Measurements from ENCODE around the gene CSAG1.
"Not testable (repeated sequence)": the region's sequence is repeated elsewhere in the genome, so short reads cannot be mapped to it uniquely, and the experiment has no call there.

CSAG1 gene, protein sequence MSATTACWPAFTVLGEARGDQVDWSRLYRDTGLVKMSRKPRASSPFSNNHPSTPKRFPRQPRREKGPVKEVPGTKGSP

DNA sequence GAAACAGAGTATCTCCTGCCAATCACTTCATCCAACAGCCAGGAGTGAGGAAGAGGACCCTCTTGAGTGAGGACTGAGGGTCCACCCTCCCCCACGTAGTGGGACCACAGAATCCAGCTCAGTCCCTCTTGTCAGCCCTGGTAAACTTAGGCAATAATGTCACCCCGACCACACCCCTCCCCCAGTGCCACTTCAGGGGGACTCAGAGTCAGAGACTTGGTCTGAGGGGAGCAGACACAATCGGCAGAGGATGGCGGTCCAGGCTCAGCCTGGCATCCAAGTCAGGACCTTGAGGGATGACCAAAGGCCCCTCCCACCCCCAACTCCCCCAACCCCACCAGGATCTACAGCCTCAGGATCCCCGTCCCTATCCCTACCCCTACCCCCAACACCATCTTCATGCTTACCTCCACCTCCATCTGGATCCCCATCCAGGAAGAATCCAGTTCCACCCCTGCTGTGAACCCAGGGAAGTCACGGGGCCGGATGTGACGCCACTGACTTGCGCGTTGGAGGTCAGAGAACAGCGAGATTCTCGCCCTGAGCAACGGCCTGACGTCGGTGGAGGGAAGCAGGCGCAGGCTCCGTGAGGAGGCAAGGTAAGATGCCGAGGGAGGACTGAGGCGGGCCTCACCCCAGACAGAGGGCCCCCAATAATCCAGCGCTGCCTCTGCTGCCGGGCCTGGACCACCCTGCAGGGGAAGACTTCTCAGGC is at the start of gene CSAG1, which contains the start of gene MAGEA12:
Gene CSAG1 (minus strand): TSS at position 461 of the 715 bp plus-strand sequence. CDS start 1,261 bp downstream, outside the sequence.
Gene MAGEA12 (plus strand): TSS at position 497 of the 715 bp plus-strand sequence. CDS start 2,405 bp downstream, outside the sequence.
- no peak for DNase-seq (ENCODE audit: low read depth)

DNA sequence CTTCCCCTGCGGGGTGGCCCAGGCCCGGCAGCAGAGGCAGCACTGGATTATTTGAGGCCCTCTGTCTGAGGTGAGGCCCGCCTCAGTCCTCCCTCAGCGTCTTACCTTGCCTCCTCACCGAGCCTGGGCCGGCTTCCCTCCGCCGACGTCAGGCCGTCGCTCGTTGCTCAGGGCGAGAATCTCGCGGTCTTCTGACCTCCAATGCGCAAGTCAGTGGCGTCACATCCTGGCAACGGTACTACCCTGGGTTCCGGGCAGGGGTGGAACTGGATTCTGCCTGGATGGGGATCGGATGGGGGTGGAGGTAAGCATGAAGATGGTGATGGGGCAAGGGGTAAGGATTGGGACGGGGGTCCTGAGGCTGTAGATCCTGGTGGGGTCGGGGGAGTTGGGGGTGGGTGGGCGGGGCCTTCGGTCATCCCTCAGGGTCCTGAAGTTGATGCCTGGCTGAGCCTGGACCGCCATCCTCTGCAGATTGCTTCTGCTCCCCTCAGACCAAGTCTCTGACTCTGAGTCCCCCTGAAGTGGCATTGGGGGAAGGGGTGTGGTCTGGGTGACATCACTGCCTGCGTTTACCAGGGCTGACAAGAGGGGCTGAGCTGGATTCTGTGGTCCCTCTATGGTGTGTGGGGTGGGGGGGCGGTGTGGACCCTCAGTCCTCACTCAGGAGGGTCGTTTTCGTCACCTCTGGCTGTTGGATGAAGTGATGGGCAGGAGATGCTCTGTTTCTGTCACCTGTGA is 36.2 kb upstream of the CSAG1 start, which contains the start of gene MAGEA6:
Gene MAGEA6 (minus strand): TSS at position 141 of the 741 bp plus-strand sequence. CDS start 2,039 bp downstream, outside the sequence.
- DNase-seq (ENCODE audit: low read depth): not testable (repeated sequence)

GRCh38 chrX:152766562-152766961 is 33.0 kb upstream of the CSAG1 start:
- DNase-seq (ENCODE audit: low read depth): not testable (repeated sequence)

DNA sequence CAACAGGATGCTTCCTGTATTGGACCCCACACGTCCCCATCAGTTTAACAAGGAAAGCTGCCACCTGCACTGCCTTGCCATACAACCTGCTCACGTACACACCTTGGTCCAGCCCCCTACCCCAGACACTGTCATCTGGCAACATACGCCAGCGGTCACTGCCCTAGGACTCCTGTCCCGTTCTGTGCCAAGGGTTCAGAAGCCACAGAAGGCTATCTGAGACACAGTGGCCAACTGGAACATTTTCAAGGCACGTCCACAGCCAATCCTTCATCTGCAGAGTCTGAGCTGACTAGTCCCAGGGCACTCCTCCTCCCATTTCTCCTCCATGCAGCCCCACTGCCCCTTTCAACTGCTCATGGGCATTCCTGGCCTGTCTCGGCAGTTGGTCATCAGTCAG is 28.1 kb upstream of the CSAG1 start:
- not testable (repeated sequence) for DNase-seq (ENCODE audit: low read depth)

- not testable (repeated sequence) for DNase-seq (ENCODE audit: low read depth)
Measured at GRCh38 chrX:152759544-152759943, 26.0 kb upstream of the CSAG1 start.

GRCh38 chrX:152758918-152759317 is 25.4 kb upstream of the CSAG1 start, which contains the start of gene CSAG3:
TSS of gene CSAG3 (plus strand) at chrX:152759218.
- not testable (repeated sequence) for DNase-seq (ENCODE audit: low read depth)

- DNase-seq (ENCODE audit: low read depth): not testable (repeated sequence)
Measured at GRCh38 chrX:152754871-152755270, 21.4 kb upstream of the CSAG1 start.

GRCh38 chrX:152753686-152754650 is 20.4 kb upstream of the CSAG1 start, which contains the start of gene MAGEA2:
TSS of gene MAGEA2 (minus strand) at chrX:152753842. CDS start at chrX:152751363, 2,479 bp downstream.
- not testable (repeated sequence) for DNase-seq (ENCODE audit: low read depth)

GRCh38 chrX:152738560-152738959 is 5.0 kb upstream of the CSAG1 start:
- no peak for DNase-seq (ENCODE audit: low read depth)

- not testable (repeated sequence) for DNase-seq (ENCODE audit: low read depth)
Measured at GRCh38 chrX:152736528-152736927, 3.0 kb upstream of the CSAG1 start.

DNA sequence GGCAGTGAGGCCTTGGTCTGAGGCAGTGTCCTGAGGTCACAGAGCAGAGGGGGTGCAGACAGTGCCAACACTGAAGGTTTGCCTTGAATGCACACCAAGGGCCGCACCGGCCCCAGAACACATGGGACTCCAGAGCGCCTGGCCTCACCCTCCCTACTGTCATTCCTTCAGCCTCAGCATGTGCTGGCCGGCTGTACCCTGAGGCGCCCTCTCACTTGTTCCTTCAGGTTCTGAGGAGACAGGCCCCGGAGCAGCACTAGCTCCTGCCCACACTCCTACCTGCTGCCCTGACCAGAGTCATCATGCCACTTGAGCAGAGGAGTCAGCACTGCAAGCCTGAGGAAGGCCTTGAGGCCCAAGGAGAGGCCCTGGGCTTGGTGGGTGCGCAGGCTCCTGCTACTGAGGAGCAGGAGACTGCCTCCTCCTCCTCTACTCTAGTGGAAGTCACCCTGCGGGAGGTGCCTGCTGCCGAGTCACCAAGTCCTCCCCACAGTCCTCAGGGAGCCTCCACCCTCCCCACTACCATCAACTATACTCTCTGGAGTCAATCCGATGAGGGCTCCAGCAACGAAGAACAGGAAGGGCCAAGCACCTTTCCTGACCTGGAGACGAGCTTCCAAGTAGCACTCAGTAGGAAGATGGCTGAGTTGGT is 2.5 kb upstream of the CSAG1 start:
- DNase-seq (ENCODE audit: low read depth): no peak

DNA sequence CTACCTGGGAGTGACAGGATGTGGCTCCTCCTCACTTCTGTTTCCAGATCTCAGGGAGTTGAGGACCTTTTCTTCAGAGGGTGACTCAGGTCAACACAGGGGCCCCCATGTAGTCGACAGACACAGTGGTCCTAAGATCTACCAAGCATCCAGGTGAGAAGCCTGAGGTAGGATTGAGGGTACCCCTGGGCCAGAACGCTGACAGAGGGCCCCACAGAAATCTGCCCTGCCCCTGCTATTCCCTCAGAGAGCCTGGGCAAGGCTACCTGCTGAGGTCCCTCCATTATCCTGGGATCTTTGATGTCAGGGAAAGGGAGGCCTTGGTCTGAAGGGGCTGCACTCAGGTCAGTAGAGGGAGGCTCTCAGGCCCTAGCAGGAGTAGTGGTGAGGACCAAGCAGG is 1.6 kb upstream of the CSAG1 start:
- DNase-seq (ENCODE audit: low read depth): no peak

- DNase-seq (ENCODE audit: low read depth): not testable (repeated sequence)
Measured at GRCh38 chrX:152734143-152734858, 780 bp upstream of the CSAG1 start.

DNA sequence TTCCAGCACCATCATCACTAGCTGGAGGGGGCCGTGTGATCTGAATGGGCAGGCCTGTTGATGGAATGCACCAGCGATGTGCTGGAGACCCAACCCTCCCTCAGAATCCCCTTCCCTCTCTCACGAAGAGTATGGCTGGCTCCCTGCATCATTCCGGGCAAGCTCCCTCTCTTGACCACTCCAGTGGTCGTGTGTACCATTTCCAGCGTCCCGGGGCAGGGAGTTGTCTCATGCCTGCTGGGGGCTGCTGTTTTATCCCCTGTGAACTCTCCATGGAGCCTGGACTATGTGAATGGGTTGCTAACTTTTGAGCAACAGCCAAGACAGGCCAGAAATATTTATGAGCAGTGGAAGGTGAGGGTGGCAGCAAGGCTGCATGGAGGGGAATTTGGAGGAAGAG is 8.1 kb downstream of the CSAG1 start:
- no peak for DNase-seq (ENCODE audit: low read depth)

GRCh38 chrX:152713815-152714787 is 19.4 kb downstream of the CSAG1 start, which contains the start of gene MAGEA2B:
TSS of gene MAGEA2B (plus strand) at chrX:152714628. CDS start at chrX:152717107, 2,479 bp downstream.
- not testable (repeated sequence) for DNase-seq (ENCODE audit: low read depth)

DNA sequence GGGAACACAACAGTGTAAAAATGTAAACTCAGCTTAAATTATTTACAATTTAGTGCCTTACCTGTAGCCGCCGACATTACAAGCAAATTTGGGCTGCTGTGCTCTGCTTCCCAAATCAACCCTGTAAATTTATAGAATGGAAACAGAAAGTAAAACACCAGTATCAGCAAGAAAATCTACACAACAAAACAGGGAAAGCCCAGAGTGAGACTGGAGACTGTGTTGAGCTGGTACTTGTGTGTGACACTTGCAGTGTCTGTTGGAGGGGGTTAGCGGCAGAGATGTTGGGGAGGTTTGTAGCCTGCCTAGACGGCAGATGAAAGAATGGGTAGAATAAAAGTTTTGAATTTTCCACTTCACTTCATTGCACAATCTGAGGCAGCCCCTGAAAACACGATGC is 20.3 kb downstream of the CSAG1 start:
- not testable (repeated sequence) for DNase-seq (ENCODE audit: low read depth)

GRCh38 chrX:152709173-152709572 is 24.3 kb downstream of the CSAG1 start, which contains the start of gene CSAG2:
TSS of gene CSAG2 (minus strand) at chrX:152709273. CDS start at chrX:152709112, 161 bp downstream.
- not testable (repeated sequence) for DNase-seq (ENCODE audit: low read depth)

DNA sequence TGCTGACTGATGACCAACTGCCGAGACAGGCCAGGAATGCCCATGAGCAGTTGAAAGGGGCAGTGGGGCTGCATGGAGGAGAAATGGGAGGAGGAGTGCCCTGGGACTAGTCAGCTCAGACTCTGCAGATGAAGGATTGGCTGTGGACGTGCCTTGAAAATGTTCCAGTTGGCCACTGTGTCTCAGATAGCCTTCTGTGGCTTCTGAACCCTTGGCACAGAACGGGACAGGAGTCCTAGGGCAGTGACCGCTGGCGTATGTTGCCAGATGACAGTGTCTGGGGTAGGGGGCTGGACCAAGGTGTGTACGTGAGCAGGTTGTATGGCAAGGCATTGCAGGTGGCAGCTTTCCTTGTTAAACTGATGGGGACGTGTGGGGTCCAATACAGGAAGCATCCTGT is 27.0 kb downstream of the CSAG1 start:
- DNase-seq (ENCODE audit: low read depth): not testable (repeated sequence)

- DNase-seq (ENCODE audit: low read depth): not testable (repeated sequence)
Measured at GRCh38 chrX:152700390-152700789, 33.1 kb downstream of the CSAG1 start.
